Activated T-helper 17 cell treated with anti-CD3 and anti-CD28 coated beads, Interleukin-2, amount 50 U/mL, for 72 hours (primary cell): ENCODE data around the gene SAP30L. TPM values are rescaled to one million over a fixed set of nuclear protein-coding genes. Genes with fewer than 3 reads are reported as not detected.

Experiments
- ATAC-seq: fragments of 150-1000 bp; cut with Tn5 transposase; replicated peaks from 2 replicates; pipeline ENCODE4 v1.10.0; 2021; ENCODE audit warnings: mild to moderate bottlenecking, moderate library complexity
- H3K27ac Mint-ChIP-seq: one replicate; pipeline ENCODE4 v1.8.0; 2022; ENCODE audit warnings: mixed read lengths
- H3K27me3 Mint-ChIP-seq: one replicate; pipeline ENCODE4 v1.8.0; 2022; ENCODE audit warnings: mixed read lengths
- H3K36me3 Mint-ChIP-seq: one replicate; pipeline ENCODE4 v1.8.0; 2022; ENCODE audit warnings: low read depth, mild to moderate bottlenecking, mixed read lengths
- H3K4me1 Mint-ChIP-seq: one replicate; pipeline ENCODE4 v1.8.0; 2022; ENCODE audit warnings: mixed read lengths
- H3K4me3 Mint-ChIP-seq: one replicate; pipeline ENCODE4 v1.8.0; 2022; ENCODE audit warnings: mild to moderate bottlenecking, mixed read lengths
- H3K9me3 Mint-ChIP-seq: one replicate; pipeline ENCODE4 v1.8.0; 2022; ENCODE audit warnings: mixed read lengths
- total RNA-seq, 2 donors: library from RNA; stranded (reverse); gene quantifications; one replicate each; pipeline ENCODE4 v1.2.3, GENCODE V29; 2022

The SAP30L gene
- total RNA-seq, result 10 to 100 TPM; 16.4 to 28.9 TPM

DNA sequence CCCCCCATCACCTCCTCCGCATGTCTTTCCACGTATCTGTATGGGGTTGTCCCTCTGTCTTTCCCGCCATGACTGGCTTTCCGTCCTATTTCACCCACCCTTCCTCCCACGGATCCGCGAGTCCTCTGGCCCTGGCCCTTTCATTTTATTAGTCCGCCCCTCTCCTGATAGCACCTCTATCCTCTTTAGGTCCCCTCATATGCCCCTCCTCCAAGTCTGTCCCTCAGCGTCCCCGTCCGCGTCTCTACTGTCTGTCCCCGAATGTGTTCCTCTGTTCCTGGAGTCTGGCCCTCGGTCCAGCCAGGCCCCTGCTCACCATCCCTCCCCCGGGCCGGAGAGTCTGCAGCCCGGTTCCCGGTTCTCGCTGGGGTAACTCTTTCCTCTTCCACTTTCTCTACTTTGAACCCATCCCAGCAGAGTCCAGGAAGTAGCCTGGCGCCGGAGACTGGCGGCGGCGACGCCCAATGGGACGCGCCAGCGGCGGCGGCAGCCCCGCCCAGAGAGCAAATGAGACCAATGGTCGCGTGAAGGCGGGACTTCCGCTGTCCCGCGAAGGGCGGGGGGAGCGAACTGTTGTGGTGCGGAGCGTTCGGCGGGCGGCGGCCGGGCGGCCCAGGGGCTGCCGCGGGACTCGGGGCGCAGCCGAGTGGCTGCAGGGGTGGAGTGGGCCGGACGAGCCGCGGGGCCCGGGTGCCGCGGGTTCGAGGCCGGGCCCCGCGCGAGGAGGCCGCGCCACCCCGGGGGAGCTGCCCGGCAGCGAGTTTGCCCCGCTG, at the start of gene SAP30L:
Gene SAP30L (plus strand): TSS at position 576 of the 773 bp plus-strand sequence. CDS start 608 bp downstream, outside the sequence.
- Mint-ChIP-seq H3K36me3 (peaks cover 42% of the 10 kb centered on the region), H3K27me3 (no peaks in the 10 kb centered on the region), H3K9me3 (no peaks in the 10 kb centered on the region), H3K4me1 (peaks cover 32% of the 10 kb centered on the region), H3K4me3 (peak within 1 kb of the TSS; percentile 95), H3K27ac (peak within 1 kb of the TSS; percentile 92)
- ATAC-seq, result peak; percentile 98

DNA sequence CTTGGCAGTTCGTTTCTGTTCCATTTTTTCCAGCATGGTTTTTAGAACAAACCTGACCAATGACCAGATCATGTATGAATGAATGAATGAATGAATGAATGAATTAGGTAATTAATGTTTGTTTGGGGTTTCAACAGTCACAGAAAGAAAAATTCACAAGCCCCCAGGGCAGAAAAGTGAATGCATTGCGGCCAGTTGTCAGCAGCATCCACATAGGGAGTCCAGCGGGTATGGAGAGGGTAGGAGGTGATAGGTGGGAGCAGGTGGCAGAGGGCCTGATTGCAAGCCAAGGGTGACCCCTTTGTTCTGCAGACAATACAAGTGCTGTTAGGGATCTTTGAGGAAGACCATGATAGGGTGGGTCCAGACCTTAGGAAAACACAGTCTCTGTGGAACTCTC, 49.7 kb upstream of the SAP30L start:
- peaks cover 38% of the 10 kb centered on the region for H3K36me3 Mint-ChIP-seq
- H3K9me3 Mint-ChIP-seq, result no peaks in the 10 kb centered on the region
- ATAC-seq, result no peak
- H3K4me1 Mint-ChIP-seq, result no peaks in the 10 kb centered on the region
- no peak overlapping the region for H3K27ac Mint-ChIP-seq
- H3K27me3 Mint-ChIP-seq, result no peaks in the 10 kb centered on the region
- H3K4me3 Mint-ChIP-seq, result no peak overlapping the region

GRCh38 chr5:154397652-154398406, 48.0 kb upstream of the SAP30L start:
- ATAC-seq, result no peak

GRCh38 chr5:154400678-154401077, 45.1 kb upstream of the SAP30L start:
- H3K27ac Mint-ChIP-seq, result peak overlapping the region; percentile 18
- H3K27me3 Mint-ChIP-seq, result no peaks in the 10 kb centered on the region
- ATAC-seq, result no peak
- H3K36me3 Mint-ChIP-seq, result peaks cover 8% of the 10 kb centered on the region
- H3K4me3 Mint-ChIP-seq, result no peak overlapping the region
- H3K4me1 Mint-ChIP-seq, result no peaks in the 10 kb centered on the region
- no peaks in the 10 kb centered on the region for H3K9me3 Mint-ChIP-seq

More at GRCh38 chr5:154397652-154398406, 48.0 kb upstream of the SAP30L start:
- Mint-ChIP-seq H3K4me3 (no peak overlapping the region), H3K36me3 (peaks cover 24% of the 10 kb centered on the region), H3K27me3 (no peaks in the 10 kb centered on the region), H3K9me3 (no peaks in the 10 kb centered on the region), H3K4me1 (no peaks in the 10 kb centered on the region), H3K27ac (peak overlapping the region; percentile 77)

- no peaks in the 10 kb centered on the region for H3K27me3 Mint-ChIP-seq
- peak overlapping the region; percentile 18 for H3K27ac Mint-ChIP-seq
- H3K36me3 Mint-ChIP-seq, result peaks cover under 1% of the 10 kb centered on the region
- no peak overlapping the region for H3K4me3 Mint-ChIP-seq
- no peaks in the 10 kb centered on the region for H3K4me1 Mint-ChIP-seq
- ATAC-seq, result no peak
- no peaks in the 10 kb centered on the region for H3K9me3 Mint-ChIP-seq
These were observed 44.4 kb upstream of the SAP30L start for GRCh38 chr5:154401355-154401754.

- Mint-ChIP-seq H3K27ac (peak overlapping the region; percentile 61), H3K9me3 (no peaks in the 10 kb centered on the region), H3K4me1 (no peaks in the 10 kb centered on the region), H3K36me3 (peaks cover 6% of the 10 kb centered on the region), H3K27me3 (no peaks in the 10 kb centered on the region), H3K4me3 (no peak overlapping the region)
- ATAC-seq, result no peak
These were observed 43.9 kb upstream of the SAP30L start for GRCh38 chr5:154401931-154402330.

GRCh38 chr5:154402611-154403010, 43.2 kb upstream of the SAP30L start:
- no peaks in the 10 kb centered on the region for H3K4me1 Mint-ChIP-seq
- no peaks in the 10 kb centered on the region for H3K27me3 Mint-ChIP-seq
- no peak for ATAC-seq
- peak overlapping the region; percentile 61 for H3K27ac Mint-ChIP-seq
- peaks cover 7% of the 10 kb centered on the region for H3K36me3 Mint-ChIP-seq
- H3K9me3 Mint-ChIP-seq, result no peaks in the 10 kb centered on the region
- H3K4me3 Mint-ChIP-seq, result no peak overlapping the region

GRCh38 chr5:154403234-154403633, 42.6 kb upstream of the SAP30L start:
- no peaks in the 10 kb centered on the region for H3K4me1 Mint-ChIP-seq
- no peak overlapping the region for H3K27ac Mint-ChIP-seq
- H3K27me3 Mint-ChIP-seq, result no peaks in the 10 kb centered on the region
- H3K36me3 Mint-ChIP-seq, result peaks cover 11% of the 10 kb centered on the region
- no peak overlapping the region for H3K4me3 Mint-ChIP-seq
- H3K9me3 Mint-ChIP-seq, result no peaks in the 10 kb centered on the region
- ATAC-seq, result no peak

DNA sequence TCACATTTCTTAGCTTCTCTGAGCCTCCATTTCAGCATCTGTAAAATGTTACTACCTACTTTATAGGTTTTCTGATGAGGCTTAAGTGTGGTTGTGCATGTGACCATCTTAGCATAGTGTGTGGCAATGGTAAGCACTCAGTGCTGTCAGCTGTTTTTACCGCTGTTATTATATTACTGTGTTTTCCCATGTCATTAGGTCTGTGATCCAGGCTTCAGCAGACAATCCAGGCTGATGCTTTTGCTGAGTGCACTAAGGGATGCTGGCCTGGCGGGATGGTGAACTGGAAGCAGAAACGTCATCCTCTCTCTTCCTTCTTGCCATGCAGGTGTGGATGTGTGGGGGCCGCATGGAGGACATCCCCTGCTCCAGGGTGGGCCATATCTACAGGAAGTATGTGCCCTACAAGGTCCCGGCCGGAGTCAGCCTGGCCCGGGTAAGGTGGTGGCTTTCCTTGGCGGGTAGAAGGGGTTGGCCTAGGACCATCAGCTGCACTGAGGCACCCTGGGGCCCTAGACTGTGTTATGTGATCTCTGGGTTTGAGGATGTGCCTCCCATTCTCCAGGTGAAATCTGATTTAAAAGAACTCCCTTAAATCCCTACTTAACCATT, 41.9 kb upstream of the SAP30L start:
- Mint-ChIP-seq H3K4me3 (peak overlapping the region; percentile 60), H3K4me1 (no peaks in the 10 kb centered on the region), H3K27me3 (no peaks in the 10 kb centered on the region), H3K9me3 (no peaks in the 10 kb centered on the region), H3K27ac (no peak overlapping the region), H3K36me3 (peaks cover 17% of the 10 kb centered on the region)
- no peak for ATAC-seq

GRCh38 chr5:154405078-154405792, 40.6 kb upstream of the SAP30L start:
- Mint-ChIP-seq H3K4me3 (peak overlapping the region; percentile 60), H3K4me1 (no peaks in the 10 kb centered on the region), H3K9me3 (no peaks in the 10 kb centered on the region), H3K27ac (peak overlapping the region; percentile 46), H3K36me3 (peaks cover 31% of the 10 kb centered on the region), H3K27me3 (no peaks in the 10 kb centered on the region)
- ATAC-seq, result peak; percentile 96

GRCh38 chr5:154406231-154406630, 39.6 kb upstream of the SAP30L start:
- no peaks in the 10 kb centered on the region for H3K9me3 Mint-ChIP-seq
- no peaks in the 10 kb centered on the region for H3K27me3 Mint-ChIP-seq
- no peak overlapping the region for H3K27ac Mint-ChIP-seq
- no peaks in the 10 kb centered on the region for H3K4me1 Mint-ChIP-seq
- H3K4me3 Mint-ChIP-seq, result no peak overlapping the region
- no peak for ATAC-seq
- H3K36me3 Mint-ChIP-seq, result peaks cover 41% of the 10 kb centered on the region

- Mint-ChIP-seq H3K36me3 (peaks cover 47% of the 10 kb centered on the region), H3K27me3 (no peaks in the 10 kb centered on the region), H3K9me3 (no peaks in the 10 kb centered on the region), H3K27ac (peak overlapping the region; percentile 78), H3K4me3 (no peak overlapping the region), H3K4me1 (no peaks in the 10 kb centered on the region)
- ATAC-seq, result no peak
These were observed 39.0 kb upstream of the SAP30L start for GRCh38 chr5:154406826-154407225.

GRCh38 chr5:154408811-154409210, 37.0 kb upstream of the SAP30L start:
- H3K27ac Mint-ChIP-seq, result no peak overlapping the region

DNA sequence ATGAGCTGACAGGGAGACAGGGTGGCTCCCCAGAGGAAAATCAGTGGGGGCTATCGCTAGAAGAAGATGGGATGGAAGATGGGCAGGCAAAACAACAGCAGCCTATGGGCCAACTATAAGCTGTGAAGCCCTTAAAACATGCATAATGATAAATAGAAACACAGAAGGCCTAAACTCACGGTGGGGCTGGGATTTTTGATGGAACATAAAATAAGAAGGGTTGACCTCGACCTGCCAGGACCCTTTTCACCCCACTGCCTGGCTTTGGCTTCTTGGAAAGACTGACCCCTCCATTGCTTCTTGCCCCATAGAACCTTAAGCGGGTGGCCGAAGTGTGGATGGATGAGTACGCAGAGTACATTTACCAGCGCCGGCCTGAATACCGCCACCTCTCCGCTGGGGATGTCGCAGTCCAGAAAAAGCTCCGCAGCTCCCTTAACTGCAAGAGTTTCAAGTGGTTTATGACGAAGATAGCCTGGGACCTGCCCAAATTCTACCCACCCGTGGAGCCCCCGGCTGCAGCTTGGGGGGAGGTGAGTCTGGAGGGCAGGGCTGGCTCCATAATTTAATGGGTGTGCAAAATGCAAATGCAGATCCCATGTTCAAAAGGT, 36.5 kb upstream of the SAP30L start:
- H3K4me3 Mint-ChIP-seq, result no peak overlapping the region
- no peaks in the 10 kb centered on the region for H3K9me3 Mint-ChIP-seq
- no peak overlapping the region for H3K27ac Mint-ChIP-seq
- no peaks in the 10 kb centered on the region for H3K4me1 Mint-ChIP-seq
- H3K27me3 Mint-ChIP-seq, result no peaks in the 10 kb centered on the region
- ATAC-seq, result no peak
- peaks cover 68% of the 10 kb centered on the region for H3K36me3 Mint-ChIP-seq

More at GRCh38 chr5:154408811-154409210, 37.0 kb upstream of the SAP30L start:
- no peak for ATAC-seq
- Mint-ChIP-seq H3K27me3 (no peaks in the 10 kb centered on the region), H3K4me3 (no peak overlapping the region), H3K36me3 (peaks cover 63% of the 10 kb centered on the region), H3K9me3 (no peaks in the 10 kb centered on the region), H3K4me1 (no peaks in the 10 kb centered on the region)
